Stomach (tissue), 4 donors: ENCODE data around the gene CYGB.

Source experiments
- EP300 ChIP-seq: sonication (generic); formaldehyde crosslinking; IDR thresholded peaks from one replicate; pipeline ENCODE4 v1.6.1; 2017; ENCODE audit warnings: antibody characterized with exemption
- POLR2A ChIP-seq, 4 donors: fragments of 450-650 bp; IDR thresholded peaks; one replicate each; pipeline ENCODE4 v1.6.1; 2016; ENCODE audit warnings: antibody characterized with exemption in 4 of 4, control low read depth in 2 of 4, mild to moderate bottlenecking in 1 of 4, moderate library complexity in 1 of 4
- POLR2AphosphoS5 ChIP-seq, 3 donors: sonication (generic); formaldehyde crosslinking; IDR thresholded peaks; one replicate each; pipeline ENCODE4 v1.6.1; 2016; ENCODE audit warnings: antibody characterized with exemption in 3 of 3
- TF ChIP-seq, protein P1 (sequence below), 7 experiments: fragments of 450-650 bp in 4 of 7; fragments of 200-600 bp in 3 of 7; sonication (generic) in 3 of 7; IDR thresholded peaks; one replicate each; pipeline ENCODE4 v1.5.1; 2016 to 2019; ENCODE audit warnings: antibody characterized with exemption in 7 of 7, control low read depth in 2 of 7, mild to moderate bottlenecking in 1 of 7

DNA sequence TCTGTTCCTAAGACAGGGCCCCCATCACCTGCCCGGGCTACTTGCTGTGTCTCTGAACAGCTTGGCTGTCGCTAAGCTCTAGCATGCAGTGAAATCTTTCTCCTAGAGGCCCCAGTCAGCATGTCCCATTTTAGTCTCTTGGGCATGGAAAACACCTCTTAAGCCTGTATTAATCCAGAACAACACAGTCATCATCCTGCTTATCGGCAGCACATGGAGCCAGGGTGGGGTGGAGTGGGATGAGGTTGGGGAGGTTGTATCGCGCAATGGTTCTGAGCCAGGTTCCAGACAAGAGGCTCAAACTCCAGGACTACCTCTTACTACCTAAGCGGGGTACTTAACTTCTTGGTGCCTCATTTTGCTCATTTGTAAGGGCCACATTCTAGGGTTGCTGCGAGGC lies 40.4 kb upstream of the CYGB start:
- TF ChIP-seq EP300 (no peak), POLR2A (IDR thresholded peaks at IDR 0.05) (no peak), POLR2AphosphoS5 (IDR thresholded peaks at IDR 0.05) (no peak)
- TF ChIP-seq, protein P1, sequence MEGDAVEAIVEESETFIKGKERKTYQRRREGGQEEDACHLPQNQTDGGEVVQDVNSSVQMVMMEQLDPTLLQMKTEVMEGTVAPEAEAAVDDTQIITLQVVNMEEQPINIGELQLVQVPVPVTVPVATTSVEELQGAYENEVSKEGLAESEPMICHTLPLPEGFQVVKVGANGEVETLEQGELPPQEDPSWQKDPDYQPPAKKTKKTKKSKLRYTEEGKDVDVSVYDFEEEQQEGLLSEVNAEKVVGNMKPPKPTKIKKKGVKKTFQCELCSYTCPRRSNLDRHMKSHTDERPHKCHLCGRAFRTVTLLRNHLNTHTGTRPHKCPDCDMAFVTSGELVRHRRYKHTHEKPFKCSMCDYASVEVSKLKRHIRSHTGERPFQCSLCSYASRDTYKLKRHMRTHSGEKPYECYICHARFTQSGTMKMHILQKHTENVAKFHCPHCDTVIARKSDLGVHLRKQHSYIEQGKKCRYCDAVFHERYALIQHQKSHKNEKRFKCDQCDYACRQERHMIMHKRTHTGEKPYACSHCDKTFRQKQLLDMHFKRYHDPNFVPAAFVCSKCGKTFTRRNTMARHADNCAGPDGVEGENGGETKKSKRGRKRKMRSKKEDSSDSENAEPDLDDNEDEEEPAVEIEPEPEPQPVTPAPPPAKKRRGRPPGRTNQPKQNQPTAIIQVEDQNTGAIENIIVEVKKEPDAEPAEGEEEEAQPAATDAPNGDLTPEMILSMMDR (IDR thresholded peaks at IDR 0.05) = no peak
